ENCODE results near the gene CELSR1. TPM values are rescaled to one million over a fixed set of nuclear protein-coding genes. Genes with fewer than 3 reads are reported as not detected.

The CELSR1 gene
- total RNA-seq, 1 experiment from 2014 or later, result 30.7 TPM

GRCh38 chr22:46390105-46390651 is 147.2 kb downstream of the CELSR1 start:
- Histone ChIP-seq H3K36me3 (ENCODE audit: control insufficient read depth, insufficient read depth, low read length) (no peaks in the 10 kb centered on the region), H3K9me3 (ENCODE audit: control insufficient read depth, insufficient read depth, low read depth, low read length) (no peaks in the 10 kb centered on the region), H3K4me1 (ENCODE audit: control insufficient read depth, insufficient read depth, low read length) (no peaks in the 10 kb centered on the region), H3K27me3 (ENCODE audit: control insufficient read depth, insufficient read depth, low read length) (no peaks in the 10 kb centered on the region), H3K27ac (ENCODE audit: low read length) (no peak overlapping the region), H3K4me3 (ENCODE audit: low read depth in 2 of 2, low read length in 2 of 2) (no peak overlapping the region)
- CTCF ChIA-PET, result no interaction called here
- ATAC-seq (no peak), DNase-seq (ENCODE audit: low read depth, low spot score) (no peak)
- BruUV-seq (replicated peaks), result no TSS peak
- TF ChIP-seq POLR2AphosphoS5 (IDR thresholded peaks at IDR 0.05; ENCODE audit: low read depth, low read length) (no peak), REST (IDR thresholded peaks at IDR 0.05; ENCODE audit: insufficient read depth in 1 of 2, low read depth in 2 of 2, low read length in 1 of 2) (no peak), SIN3A (IDR thresholded peaks at IDR 0.05; ENCODE audit: borderline replicate concordance, insufficient read depth, low read depth, low read length) (no peak), CTCF (IDR thresholded peaks at IDR 0.05) (no peak), TCF7L2 (IDR thresholded peaks at IDR 0.05; ENCODE audit: low read depth, low read length) (no peak)
- in situ Hi-C loops (cut with HindIII; ENCODE audit: low pct_unique_long_range_greater_than_20kb, low sequenced_read_pairs) (no loop called here), intact Hi-C loops (cut with micrococcal nuclease; ENCODE audit: unreplicated experiment) (no loop called here)
- POLR2A ChIA-PET, result no interaction called here

GRCh38 chr22:46389081-46389480 is 148.3 kb downstream of the CELSR1 start:
- ChIA-PET POLR2A (no interaction called here), CTCF (interaction anchor here (1.2 kb wide), 1 partner anchor 21 kb away, joined by 3 read pairs; no protein-coding TSS in a partner anchor)
- no peaks in the 10 kb centered on the region for H3K9me3 ChIP-seq (ENCODE audit: control insufficient read depth, insufficient read depth, low read depth, low read length)
- H3K36me3 ChIP-seq (ENCODE audit: control insufficient read depth, insufficient read depth, low read length), result no peaks in the 10 kb centered on the region
- H3K4me1 ChIP-seq (ENCODE audit: control insufficient read depth, insufficient read depth, low read length), result no peaks in the 10 kb centered on the region
- TF ChIP-seq CTCF (IDR thresholded peaks at IDR 0.05) (no peak), REST (IDR thresholded peaks at IDR 0.05; ENCODE audit: insufficient read depth in 1 of 2, low read depth in 2 of 2, low read length in 1 of 2) (no peak), POLR2AphosphoS5 (IDR thresholded peaks at IDR 0.05; ENCODE audit: low read depth, low read length) (no peak), TCF7L2 (IDR thresholded peaks at IDR 0.05; ENCODE audit: low read depth, low read length) (no peak), SIN3A (IDR thresholded peaks at IDR 0.05; ENCODE audit: borderline replicate concordance, insufficient read depth, low read depth, low read length) (no peak)
- BruUV-seq (replicated peaks), result no TSS peak
- no peak overlapping the region for H3K4me3 ChIP-seq (ENCODE audit: low read depth in 2 of 2, low read length in 2 of 2)
- no peaks in the 10 kb centered on the region for H3K27me3 ChIP-seq (ENCODE audit: control insufficient read depth, insufficient read depth, low read length)
- intact Hi-C loops (cut with micrococcal nuclease; ENCODE audit: unreplicated experiment), result no loop called here
- H3K27ac ChIP-seq (ENCODE audit: low read length), result no peak overlapping the region
- DNase-seq (ENCODE audit: low read depth, low spot score) (no peak), ATAC-seq (no peak)
- in situ Hi-C loops (cut with HindIII; ENCODE audit: low pct_unique_long_range_greater_than_20kb, low sequenced_read_pairs), result no loop called here
